GM19099 (cell line): ENCODE data around the gene TMEM11.

Source experiments
- POLR2A ChIP-seq: IDR thresholded peaks from 3 replicates; pipeline ENCODE4 v1.6.1; 2011; ENCODE audit warnings: low read depth; ENCODE audit not compliant: insufficient read length; ENCODE audit errors: extremely low read depth

The TMEM11 gene

GRCh38 chr17:21204935-21205334, 9.0 kb downstream of the TMEM11 start:
- no peak for TF ChIP-seq POLR2A

GRCh38 chr17:21202512-21202911, 11.4 kb downstream of the TMEM11 start:
- TF ChIP-seq POLR2A: no peak

GRCh38 chr17:21201874-21202273, 12.1 kb downstream of the TMEM11 start:
- no peak for TF ChIP-seq POLR2A

GRCh38 chr17:21201298-21201595, 12.7 kb downstream of the TMEM11 start:
- no peak for TF ChIP-seq POLR2A

GRCh38 chr17:21200590-21201297, 13.2 kb downstream of the TMEM11 start:
- no peak for TF ChIP-seq POLR2A

- TF ChIP-seq POLR2A: no peak
Observed at GRCh38 chr17:21199856-21200255, 14.1 kb downstream of the TMEM11 start.

GRCh38 chr17:21199311-21199710, 14.7 kb downstream of the TMEM11 start:
- no peak for TF ChIP-seq POLR2A

- no peak for TF ChIP-seq POLR2A
Observed at GRCh38 chr17:21198411-21198810, 15.6 kb downstream of the TMEM11 start.

- no peak for TF ChIP-seq POLR2A
Observed at GRCh38 chr17:21196126-21196525, 17.8 kb downstream of the TMEM11 start.

- TF ChIP-seq POLR2A: no peak
Observed at GRCh38 chr17:21194703-21195102, 19.3 kb downstream of the TMEM11 start.

- no peak for TF ChIP-seq POLR2A
Observed at GRCh38 chr17:21194226-21194625, 19.7 kb downstream of the TMEM11 start.

GRCh38 chr17:21193031-21193430, 20.9 kb downstream of the TMEM11 start:
- no peak for TF ChIP-seq POLR2A

- TF ChIP-seq POLR2A: no peak
Observed at GRCh38 chr17:21191698-21192097, 22.3 kb downstream of the TMEM11 start.

- no peak for TF ChIP-seq POLR2A
Observed at GRCh38 chr17:21190078-21190477, 23.9 kb downstream of the TMEM11 start.

GRCh38 chr17:21189361-21189760, 24.6 kb downstream of the TMEM11 start:
- TF ChIP-seq POLR2A: no peak

- TF ChIP-seq POLR2A: no peak
Observed at GRCh38 chr17:21186399-21187187, 27.4 kb downstream of the TMEM11 start.
